Measurements from ENCODE around the gene SLC29A4.

DNA sequence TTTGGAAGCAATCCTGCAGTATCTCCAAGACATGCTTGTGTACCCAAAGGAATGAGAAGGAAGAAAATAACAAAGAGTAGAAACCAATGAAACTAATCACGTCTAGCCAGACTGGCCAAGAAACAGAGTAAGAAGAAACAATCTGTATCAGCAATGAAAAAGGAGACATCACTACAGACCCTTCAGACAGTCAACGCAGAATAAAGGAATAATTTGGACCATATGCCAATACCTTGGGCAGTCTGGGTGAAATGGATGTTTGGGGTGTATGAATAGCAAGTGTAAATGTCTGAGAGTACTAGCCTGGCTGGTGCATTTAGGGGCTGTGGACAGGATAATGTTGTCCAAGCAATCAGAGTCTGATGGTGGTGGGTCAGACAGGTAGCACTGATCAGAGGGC, 61.1 kb downstream of the SLC29A4 start:
- TF ChIP-seq EZH2phosphoT487 (IDR thresholded peaks at IDR 0.05; ENCODE audit: borderline replicate concordance, low read depth), result no peak
- no peak for TF ChIP-seq RCOR1 (IDR thresholded peaks at IDR 0.05; ENCODE audit: low read length)
- TF ChIP-seq POLR2AphosphoS5 (IDR thresholded peaks at IDR 0.05; ENCODE audit: low read depth, low read length), result no peak
- TF ChIP-seq, protein P1, sequence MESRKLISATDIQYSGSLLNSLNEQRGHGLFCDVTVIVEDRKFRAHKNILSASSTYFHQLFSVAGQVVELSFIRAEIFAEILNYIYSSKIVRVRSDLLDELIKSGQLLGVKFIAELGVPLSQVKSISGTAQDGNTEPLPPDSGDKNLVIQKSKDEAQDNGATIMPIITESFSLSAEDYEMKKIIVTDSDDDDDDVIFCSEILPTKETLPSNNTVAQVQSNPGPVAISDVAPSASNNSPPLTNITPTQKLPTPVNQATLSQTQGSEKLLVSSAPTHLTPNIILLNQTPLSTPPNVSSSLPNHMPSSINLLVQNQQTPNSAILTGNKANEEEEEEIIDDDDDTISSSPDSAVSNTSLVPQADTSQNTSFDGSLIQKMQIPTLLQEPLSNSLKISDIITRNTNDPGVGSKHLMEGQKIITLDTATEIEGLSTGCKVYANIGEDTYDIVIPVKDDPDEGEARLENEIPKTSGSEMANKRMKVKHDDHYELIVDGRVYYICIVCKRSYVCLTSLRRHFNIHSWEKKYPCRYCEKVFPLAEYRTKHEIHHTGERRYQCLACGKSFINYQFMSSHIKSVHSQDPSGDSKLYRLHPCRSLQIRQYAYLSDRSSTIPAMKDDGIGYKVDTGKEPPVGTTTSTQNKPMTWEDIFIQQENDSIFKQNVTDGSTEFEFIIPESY (IDR thresholded peaks at IDR 0.05; ENCODE audit: borderline replicate concordance, low read depth), result no peak
- no peak for TF ChIP-seq EP300 (IDR thresholded peaks at IDR 0.05; ENCODE audit: borderline replicate concordance in 1 of 2, low read depth in 1 of 2, low read length in 1 of 2)
